ENCODE data around the gene PGAP1.

Gene PGAP1

GRCh38 chr2:196783431-196784094 lies 142.9 kb downstream of the PGAP1 start:
- FAIRE-seq = no peak
